Camera-type eye (tissue), 1 donor: ENCODE data around the gene IFNE. TPM values are rescaled to one million over a fixed set of nuclear protein-coding genes. Genes with fewer than 3 reads are reported as not detected.

Experiments used
- total RNA-seq: library from RNA; depleted of rRNA; stranded (reverse); fragments of >200 nt; gene quantifications from one replicate; pipeline ENCODE4 v1.2.3, GENCODE V29; 2014

Gene IFNE
- not detected for total RNA-seq

GRCh38 chr9:21482213-21482612, at the start of gene IFNE:
Gene IFNE, minus strand, starts transcription at chr9:21482313. Its CDS starts 619 bp downstream, at chr9:21481694.

GRCh38 chr9:21440139-21440538, 42.0 kb downstream of the IFNE start, which contains the start of gene IFNA1:
Gene IFNA1, plus strand, starts transcription at chr9:21440439. Its CDS starts 69 bp downstream, at chr9:21440508.

Other genes starting within 250 kb of the IFNE start
- not detected for gene IFNA14, start 242.3 kb downstream of the IFNE start, total RNA-seq
- gene IFNA5, start 177.0 kb downstream of the IFNE start, total RNA-seq = not detected
- gene KLHL9, start 146.9 kb downstream of the IFNE start, total RNA-seq = 68.1 TPM
- not detected for gene IFNA6, start 131.4 kb downstream of the IFNE start, total RNA-seq
- not detected for gene IFNA13, start 114.3 kb downstream of the IFNE start, total RNA-seq
- gene IFNA2, start 96.9 kb downstream of the IFNE start, total RNA-seq = not detected
- not detected for gene IFNA8, start 73.2 kb downstream of the IFNE start, total RNA-seq
- not detected for gene IFNA1, start 41.9 kb downstream of the IFNE start, total RNA-seq